Psoas muscle (tissue), 8 donors: ENCODE results near the gene BCAS4. TPM values are rescaled to one million over a fixed set of nuclear protein-coding genes. Genes with fewer than 3 reads are reported as not detected.

ENCODE experiments used
- ATAC-seq, 4 donors: fragments of 200-7000 bp; cut with Tn5 transposase; one replicate each; pipeline ENCODE4 v1.9.1; 2020; ENCODE audit warnings: moderate library complexity in 3 of 4, mild to moderate bottlenecking in 2 of 4
- DNase-seq, 2 donors: peaks; one replicate each; pipeline ENCODE4 v3.0.0-alpha.2; 2020
- H3K27ac ChIP-seq: fragments of 200-600 bp; one replicate; pipeline ENCODE4 v1.8.0; 2022
- H3K27me3 ChIP-seq, 3 donors: fragments of 200-600 bp in 1 of 3; one replicate each; pipeline versions ENCODE4 v1.6.1 to v1.8.0; 2013 to 2022; ENCODE audit warnings: low read length in 2 of 3, mild to moderate bottlenecking in 2 of 3, moderate library complexity in 1 of 3; ENCODE audit not compliant: insufficient read depth in 3 of 3
- H3K36me3 ChIP-seq, 2 donors: fragments of 200-600 bp in 1 of 2; one replicate each; pipeline versions ENCODE4 v1.6.1 to v1.8.0; 2013 to 2022; ENCODE audit warnings: low read depth in 1 of 2, mild to moderate bottlenecking in 1 of 2, moderate library complexity in 1 of 2; ENCODE audit not compliant: insufficient read depth in 1 of 2
- H3K4me1 ChIP-seq: fragments of 200-600 bp; one replicate; pipeline ENCODE4 v1.8.0; 2022
- H3K4me3 ChIP-seq: fragments of 200-600 bp; one replicate; pipeline ENCODE4 v1.8.0; 2022; ENCODE audit warnings: mild to moderate bottlenecking
- H3K9me3 ChIP-seq: fragments of 200-600 bp; one replicate; pipeline ENCODE4 v1.8.0; 2022
- WGBS, 3 donors: extraction: QIAGEN DNeasy Blood & Tissue Kit; methylation state at CpG; one replicate each; pipeline versions ENCODE4 v1.1.6 to v1.1.7; 2013; 5-methylcytosine and 5-hydroxymethylcytosine counted together
- intact Hi-C, 2 donors: fragments of 100-400 bp; cut with DNase I; formaldehyde crosslinking; loops; one replicate each; pipeline versions ENCODE4 v1.11.0 to v1.14.2; 2022
- polyA plus RNA-seq, 3 donors: library from polyadenylated mRNA; stranded (reverse); fragments of 200-250 nt; gene quantifications; one replicate each; pipeline ENCODE4 v1.2.3, GENCODE V29; 2013
- total RNA-seq, 4 donors: library from RNA; stranded (reverse); fragmentation: NEBNext Ultra II Directional in 2 of 4; extraction: Animal tissue kit (Norgen Biotek cat#: 25700) in 2 of 4; gene quantifications; one replicate each; pipeline versions ENCODE4 v1.2.1 to v1.2.4, GENCODE V29; 2021 to 2023
- TF ChIP-seq, protein P1 (sequence below): fragments of 200-600 bp; IDR thresholded peaks from one replicate; pipeline ENCODE4 v1.8.0; 2022; ENCODE audit warnings: antibody characterized with exemption
- donor health status: healthy with polysubstance abuse.
- donor health status: DM: no; HTN: no; CAD: no; lungs with moderate emphysema.
- donor health status: Bipolar disorder and iron deficiency.
- donor health status: healthy.
- donor health status: DM: yes; HTN: yes; CAD: no.
- donor health status: DM: no; HTN: no; CAD: no.
- donor health status: DM: no; HTN: no; CAD: no.
- donor health status: DM: yes; HTN: yes; CAD: no.

The BCAS4 gene
- total and polyA plus RNA-seq, 7 donors: 0.24 to 1.9 (median 0.38) TPM

DNA sequence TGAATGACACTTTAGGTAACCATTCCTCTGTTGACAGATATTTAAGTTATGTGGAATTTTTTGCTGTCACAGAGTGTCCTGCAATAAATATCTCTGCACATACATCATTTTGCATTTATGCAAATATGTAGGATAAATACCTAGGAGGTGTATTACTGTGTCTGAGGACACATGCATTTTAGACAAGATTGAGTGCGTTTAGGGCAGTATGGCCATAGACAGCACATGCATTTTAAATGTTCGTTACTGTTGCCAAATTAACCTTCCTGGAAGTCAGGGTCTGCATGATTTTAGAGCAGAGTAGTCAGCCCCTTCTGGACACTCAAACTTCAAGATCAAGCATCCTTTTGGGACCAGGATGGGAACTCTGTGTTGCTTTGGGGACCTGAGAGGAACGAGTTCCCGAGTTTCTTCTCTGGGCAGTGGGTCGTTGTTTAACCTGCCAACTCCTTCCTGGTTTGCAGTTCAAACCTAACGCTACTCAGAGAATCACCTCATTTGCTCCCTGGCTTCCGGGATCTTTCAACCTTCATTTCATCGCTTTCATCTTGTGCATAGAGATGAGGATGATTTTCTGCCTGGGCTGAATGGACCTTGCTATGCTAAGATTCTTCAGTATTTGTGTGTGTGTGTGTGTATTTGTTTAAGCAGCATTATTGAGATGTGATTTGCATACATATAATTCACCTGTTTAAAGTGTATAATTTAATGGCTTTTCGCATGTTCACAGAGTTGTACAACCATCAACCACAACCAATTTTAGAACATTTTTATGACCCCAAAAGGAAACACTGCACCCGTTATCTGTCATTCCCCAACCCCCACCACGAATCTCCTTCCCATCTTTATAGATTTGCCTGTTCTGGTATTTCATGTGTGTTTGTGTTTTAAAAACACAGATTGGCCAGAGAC, 9.8 kb downstream of the BCAS4 start:
- DNase-seq (peak in 1 of 2 donors; percentile 3), ATAC-seq (no peak)
- intact Hi-C loops: no loop called here
- H3K4me3 ChIP-seq: no peak overlapping the region
- 66 to 71% (median 67%) methylated on average over 11 of the region's 11 CpGs for WGBS, 3 donors
- no peaks in the 10 kb centered on the region for H3K36me3 ChIP-seq
- no peaks in the 10 kb centered on the region for H3K4me1 ChIP-seq
- H3K27me3 ChIP-seq: no peaks in the 10 kb centered on the region
- TF ChIP-seq, protein P1, sequence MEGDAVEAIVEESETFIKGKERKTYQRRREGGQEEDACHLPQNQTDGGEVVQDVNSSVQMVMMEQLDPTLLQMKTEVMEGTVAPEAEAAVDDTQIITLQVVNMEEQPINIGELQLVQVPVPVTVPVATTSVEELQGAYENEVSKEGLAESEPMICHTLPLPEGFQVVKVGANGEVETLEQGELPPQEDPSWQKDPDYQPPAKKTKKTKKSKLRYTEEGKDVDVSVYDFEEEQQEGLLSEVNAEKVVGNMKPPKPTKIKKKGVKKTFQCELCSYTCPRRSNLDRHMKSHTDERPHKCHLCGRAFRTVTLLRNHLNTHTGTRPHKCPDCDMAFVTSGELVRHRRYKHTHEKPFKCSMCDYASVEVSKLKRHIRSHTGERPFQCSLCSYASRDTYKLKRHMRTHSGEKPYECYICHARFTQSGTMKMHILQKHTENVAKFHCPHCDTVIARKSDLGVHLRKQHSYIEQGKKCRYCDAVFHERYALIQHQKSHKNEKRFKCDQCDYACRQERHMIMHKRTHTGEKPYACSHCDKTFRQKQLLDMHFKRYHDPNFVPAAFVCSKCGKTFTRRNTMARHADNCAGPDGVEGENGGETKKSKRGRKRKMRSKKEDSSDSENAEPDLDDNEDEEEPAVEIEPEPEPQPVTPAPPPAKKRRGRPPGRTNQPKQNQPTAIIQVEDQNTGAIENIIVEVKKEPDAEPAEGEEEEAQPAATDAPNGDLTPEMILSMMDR: no peak
- no peaks in the 10 kb centered on the region for H3K9me3 ChIP-seq
- H3K27ac ChIP-seq: no peak overlapping the region

DNA sequence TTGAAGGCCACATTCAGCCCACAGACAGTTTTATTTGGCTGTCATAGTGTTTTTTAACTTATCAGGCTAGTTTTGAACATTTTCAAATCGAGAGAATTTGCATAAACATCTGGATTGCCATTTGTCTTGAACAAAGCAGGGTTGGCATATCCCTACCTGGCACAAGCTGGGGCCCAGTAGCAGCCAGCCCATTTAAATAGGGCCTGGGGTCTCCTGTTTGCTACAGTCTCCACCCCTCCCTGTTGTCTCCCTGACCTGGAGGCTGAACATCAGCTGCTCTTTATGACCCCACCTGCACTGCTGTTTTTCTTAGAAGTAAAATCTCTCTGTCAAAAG, 10.5 kb downstream of the BCAS4 start:
- no peak overlapping the region for H3K4me3 ChIP-seq
- DNase-seq (peak in 1 of 2 donors; percentile 14), ATAC-seq (no peak)
- H3K4me1 ChIP-seq: no peaks in the 10 kb centered on the region
- intact Hi-C loops: no loop called here
- no peaks in the 10 kb centered on the region for H3K9me3 ChIP-seq
- TF ChIP-seq, protein P1: no peak
- H3K27me3 ChIP-seq: no peaks in the 10 kb centered on the region
- WGBS, 3 donors: 68 to 79% (median 71%) methylated on average over 1 of the region's 1 CpG
- H3K27ac ChIP-seq: no peak overlapping the region
- H3K36me3 ChIP-seq: no peaks in the 10 kb centered on the region

DNA sequence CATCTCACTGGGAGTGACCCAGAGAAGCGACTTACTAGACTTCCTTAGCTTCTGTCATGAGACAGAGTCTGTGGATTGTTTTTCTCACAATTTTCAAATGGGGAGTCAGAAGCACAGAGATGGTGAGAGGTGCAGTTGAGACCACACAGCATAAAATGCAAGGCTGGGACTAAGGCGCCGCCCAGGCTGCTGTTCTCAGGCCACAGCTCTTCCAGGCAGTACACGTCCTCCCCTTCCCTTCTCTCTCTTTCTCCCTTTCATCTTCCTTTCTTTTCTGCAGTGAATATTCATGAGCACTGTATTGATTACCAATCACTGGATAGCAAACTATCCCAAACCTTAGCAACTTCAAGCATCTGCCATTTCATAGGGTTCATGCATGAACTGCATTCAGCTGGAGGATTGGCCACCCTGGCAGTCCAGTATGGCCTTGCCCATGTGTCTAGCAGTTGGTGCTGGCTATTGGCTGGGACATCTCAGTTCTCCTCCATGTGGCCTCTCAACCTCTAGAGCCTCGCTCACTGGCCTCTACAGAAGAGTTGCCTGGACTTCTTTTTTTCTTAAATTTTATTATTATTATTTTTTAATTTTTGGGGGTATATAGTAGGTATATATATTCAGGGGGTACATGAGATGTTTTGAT, 11.4 kb downstream of the BCAS4 start:
- Histone ChIP-seq H3K9me3 (no peaks in the 10 kb centered on the region), H3K27ac (no peak overlapping the region), H3K36me3 (no peaks in the 10 kb centered on the region), H3K4me3 (no peak overlapping the region), H3K4me1 (no peaks in the 10 kb centered on the region), H3K27me3 (no peaks in the 10 kb centered on the region)
- intact Hi-C loops: no loop called here
- no peak for ATAC-seq
- TF ChIP-seq, protein P1: no peak
- WGBS, 3 donors: 91 to 93% (median 93%) methylated on average over 5 of the region's 5 CpGs
- peak in 1 of 2 donors; percentile 13 for DNase-seq

DNA sequence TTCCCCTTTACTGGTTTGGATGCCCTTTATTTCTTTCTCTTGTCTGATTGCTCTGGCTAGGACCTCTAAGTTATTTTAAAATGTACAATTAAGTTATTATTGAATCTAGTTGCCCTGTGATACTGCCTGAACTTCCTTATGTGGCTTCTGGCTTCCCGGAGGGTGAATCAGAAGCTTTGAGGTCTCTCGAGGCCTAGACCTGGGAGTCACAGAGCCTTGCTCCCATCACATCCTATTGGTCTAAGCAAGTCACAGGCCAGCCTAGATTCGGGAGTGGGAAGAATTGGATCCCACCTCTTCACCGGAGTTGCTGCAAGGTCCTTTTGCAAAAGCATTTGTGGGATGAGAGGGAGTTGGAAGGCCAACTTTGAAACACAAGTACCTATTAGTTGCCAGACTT, 15.2 kb downstream of the BCAS4 start:
- no peak for DNase-seq
- Histone ChIP-seq H3K27me3 (no peaks in the 10 kb centered on the region), H3K36me3 (no peaks in the 10 kb centered on the region), H3K27ac (no peak overlapping the region), H3K4me3 (no peak overlapping the region), H3K4me1 (no peaks in the 10 kb centered on the region), H3K9me3 (no peaks in the 10 kb centered on the region)
- ATAC-seq: no peak
- TF ChIP-seq, protein P1: no peak
- WGBS, 3 donors: 78 to 88% (median 86%) methylated on average over 4 of the region's 4 CpGs
- intact Hi-C loops: loop anchor here in 1 of 2 donors (10.0 kb wide), 1 partner anchor 105 kb away; no protein-coding TSS in a partner anchor
